Breast epithelium (tissue), 4 donors: ENCODE data around the gene CTTNBP2. TPM values are rescaled to one million over a fixed set of nuclear protein-coding genes. Genes with fewer than 3 reads are reported as not detected.

Source experiments
- DNase-seq, 2 donors: peaks; one replicate each; pipeline ENCODE4 v3.0.0-alpha.2; 2019; ENCODE audit warnings: low spot score in 2 of 2
- H3K27ac ChIP-seq, 2 donors: fragments of 200-600 bp; sonication (generic) in 1 of 2; one replicate each; pipeline ENCODE4 v1.5.1; 2016 to 2019; ENCODE audit warnings: mild to moderate bottlenecking in 1 of 2
- H3K27me3 ChIP-seq, 2 donors: fragments of 200-600 bp; sonication (generic) in 1 of 2; one replicate each; pipeline versions ENCODE4 v1.5.1 to v1.6.0; 2017 to 2019; ENCODE audit warnings: control low read depth in 1 of 2, mild to moderate bottlenecking in 1 of 2
- H3K36me3 ChIP-seq: fragments of 200-600 bp; one replicate; pipeline ENCODE4 v1.5.1; 2019
- H3K4me1 ChIP-seq, 2 donors: fragments of 200-600 bp; sonication (generic); one replicate each; pipeline ENCODE4 v1.5.1; 2016 to 2019; ENCODE audit warnings: control low read depth in 1 of 2
- H3K4me3 ChIP-seq, 3 donors: fragments of 200-600 bp; sonication (generic); 1 replicate in 2 of 3; 2 replicates in 1 of 3; pipeline ENCODE4 v1.5.1; 2016 to 2019; ENCODE audit warnings: mild to moderate bottlenecking in 3 of 3, moderate library complexity in 2 of 3
- H3K9me3 ChIP-seq, 2 donors: fragments of 200-600 bp; sonication (generic) in 1 of 2; one replicate each; pipeline ENCODE4 v1.5.1; 2016 to 2019; ENCODE audit warnings: control low read depth in 1 of 2
- POLR2A ChIP-seq: fragments of 450-650 bp; IDR thresholded peaks from one replicate; pipeline ENCODE4 v1.6.1; 2016; ENCODE audit warnings: antibody characterized with exemption, mild to moderate bottlenecking, moderate library complexity
- POLR2AphosphoS5 ChIP-seq, 3 donors: sonication (generic); formaldehyde crosslinking; IDR thresholded peaks; one replicate each; pipeline ENCODE4 v1.6.1; 2017; ENCODE audit warnings: antibody characterized with exemption in 3 of 3
- intact Hi-C: fragments of 100-400 bp; cut with DNase I; formaldehyde crosslinking; loops from one replicate; pipeline ENCODE4 v1.15.1; 2023; ENCODE audit warnings: low total_unique reads
- total RNA-seq, 3 donors: library from RNA; depleted of rRNA; stranded (reverse); fragments of >200 nt; gene quantifications; one replicate each; pipeline ENCODE4 v1.1.0, GENCODE V29; 2016
- TF ChIP-seq, protein P1 (sequence below), 3 donors: fragments of 450-650 bp; IDR thresholded peaks; one replicate each; pipeline ENCODE4 v1.5.1; 2016 to 2017; ENCODE audit warnings: antibody characterized with exemption in 3 of 3, mild to moderate bottlenecking in 3 of 3, moderate library complexity in 3 of 3

The CTTNBP2 gene
- total RNA-seq, 3 donors from 2014 or later: 8.8 to 37.0 (median 13.8) TPM

DNA sequence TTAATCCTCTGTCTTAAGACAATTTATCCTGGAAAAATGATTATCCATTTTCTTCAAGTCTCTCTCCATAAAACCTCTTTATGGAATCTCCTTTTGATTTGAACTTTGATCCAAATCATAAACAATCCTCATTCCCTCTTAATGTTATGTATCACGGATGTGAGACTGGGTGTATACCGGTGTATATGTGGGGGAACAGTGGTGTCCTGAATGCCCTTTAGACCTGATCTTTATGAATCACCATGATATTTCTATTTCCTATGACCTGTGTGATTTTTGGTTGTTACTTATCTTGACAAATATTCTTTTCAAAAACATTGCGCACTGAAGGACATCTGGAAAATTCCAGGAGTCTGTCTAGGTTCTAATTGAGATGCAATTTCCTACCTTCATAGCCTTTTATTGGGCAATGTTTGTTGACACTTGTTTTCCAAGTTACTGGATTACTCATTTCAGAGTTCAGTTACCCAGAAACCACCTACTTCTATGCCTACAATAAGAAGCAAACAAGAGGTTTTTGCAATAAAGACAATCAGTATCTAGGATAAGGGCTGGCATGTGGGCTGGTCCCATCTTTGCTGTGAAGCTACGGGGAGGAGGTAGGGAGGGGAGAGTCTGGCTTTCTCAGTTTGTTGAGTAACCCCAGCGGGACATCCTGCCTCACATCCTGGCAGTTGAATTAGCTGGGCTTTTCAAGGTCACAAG is 190.4 kb downstream of the CTTNBP2 start:
- TF ChIP-seq POLR2A: no peak
- no peak for TF ChIP-seq POLR2AphosphoS5 (IDR thresholded peaks at IDR 0.05)
- TF ChIP-seq, protein P1, sequence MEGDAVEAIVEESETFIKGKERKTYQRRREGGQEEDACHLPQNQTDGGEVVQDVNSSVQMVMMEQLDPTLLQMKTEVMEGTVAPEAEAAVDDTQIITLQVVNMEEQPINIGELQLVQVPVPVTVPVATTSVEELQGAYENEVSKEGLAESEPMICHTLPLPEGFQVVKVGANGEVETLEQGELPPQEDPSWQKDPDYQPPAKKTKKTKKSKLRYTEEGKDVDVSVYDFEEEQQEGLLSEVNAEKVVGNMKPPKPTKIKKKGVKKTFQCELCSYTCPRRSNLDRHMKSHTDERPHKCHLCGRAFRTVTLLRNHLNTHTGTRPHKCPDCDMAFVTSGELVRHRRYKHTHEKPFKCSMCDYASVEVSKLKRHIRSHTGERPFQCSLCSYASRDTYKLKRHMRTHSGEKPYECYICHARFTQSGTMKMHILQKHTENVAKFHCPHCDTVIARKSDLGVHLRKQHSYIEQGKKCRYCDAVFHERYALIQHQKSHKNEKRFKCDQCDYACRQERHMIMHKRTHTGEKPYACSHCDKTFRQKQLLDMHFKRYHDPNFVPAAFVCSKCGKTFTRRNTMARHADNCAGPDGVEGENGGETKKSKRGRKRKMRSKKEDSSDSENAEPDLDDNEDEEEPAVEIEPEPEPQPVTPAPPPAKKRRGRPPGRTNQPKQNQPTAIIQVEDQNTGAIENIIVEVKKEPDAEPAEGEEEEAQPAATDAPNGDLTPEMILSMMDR (IDR thresholded peaks at IDR 0.05): no peak
- H3K4me1 ChIP-seq: no peaks in the 10 kb centered on the region
- intact Hi-C loops: no loop called here
- H3K27me3 ChIP-seq: no peaks in the 10 kb centered on the region
- H3K4me3 ChIP-seq: no peak overlapping the region
- H3K27ac ChIP-seq: no peak overlapping the region
- no peaks in the 10 kb centered on the region for H3K9me3 ChIP-seq
- no peak for DNase-seq
- no peaks in the 10 kb centered on the region for H3K36me3 ChIP-seq

DNA sequence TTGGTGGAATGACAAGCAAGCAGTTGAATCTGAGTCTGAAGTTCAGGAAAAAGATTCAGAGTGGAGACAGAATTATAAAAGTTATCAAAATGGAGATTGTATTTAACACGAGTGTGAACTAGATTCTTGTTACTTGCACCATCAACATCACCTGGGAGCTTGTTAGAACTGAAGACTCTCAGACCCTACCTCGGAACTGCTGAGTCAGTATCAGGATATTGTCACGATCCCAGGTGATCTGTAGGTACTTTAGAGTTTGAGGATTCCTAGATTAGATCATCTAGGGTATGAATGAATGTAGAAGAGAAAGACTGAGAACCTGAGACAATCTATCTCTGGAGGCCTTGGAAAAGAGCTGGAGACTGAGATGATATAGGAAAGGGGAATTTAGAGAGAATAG is 194.1 kb downstream of the CTTNBP2 start:
- Histone ChIP-seq H3K9me3 (no peaks in the 10 kb centered on the region), H3K4me1 (no peaks in the 10 kb centered on the region), H3K27me3 (no peaks in the 10 kb centered on the region), H3K27ac (no peak overlapping the region), H3K36me3 (no peaks in the 10 kb centered on the region), H3K4me3 (no peak overlapping the region)
- intact Hi-C loops: no loop called here
- no peak for TF ChIP-seq POLR2A
- TF ChIP-seq, protein P1 (IDR thresholded peaks at IDR 0.05): no peak
- DNase-seq: no peak

DNA sequence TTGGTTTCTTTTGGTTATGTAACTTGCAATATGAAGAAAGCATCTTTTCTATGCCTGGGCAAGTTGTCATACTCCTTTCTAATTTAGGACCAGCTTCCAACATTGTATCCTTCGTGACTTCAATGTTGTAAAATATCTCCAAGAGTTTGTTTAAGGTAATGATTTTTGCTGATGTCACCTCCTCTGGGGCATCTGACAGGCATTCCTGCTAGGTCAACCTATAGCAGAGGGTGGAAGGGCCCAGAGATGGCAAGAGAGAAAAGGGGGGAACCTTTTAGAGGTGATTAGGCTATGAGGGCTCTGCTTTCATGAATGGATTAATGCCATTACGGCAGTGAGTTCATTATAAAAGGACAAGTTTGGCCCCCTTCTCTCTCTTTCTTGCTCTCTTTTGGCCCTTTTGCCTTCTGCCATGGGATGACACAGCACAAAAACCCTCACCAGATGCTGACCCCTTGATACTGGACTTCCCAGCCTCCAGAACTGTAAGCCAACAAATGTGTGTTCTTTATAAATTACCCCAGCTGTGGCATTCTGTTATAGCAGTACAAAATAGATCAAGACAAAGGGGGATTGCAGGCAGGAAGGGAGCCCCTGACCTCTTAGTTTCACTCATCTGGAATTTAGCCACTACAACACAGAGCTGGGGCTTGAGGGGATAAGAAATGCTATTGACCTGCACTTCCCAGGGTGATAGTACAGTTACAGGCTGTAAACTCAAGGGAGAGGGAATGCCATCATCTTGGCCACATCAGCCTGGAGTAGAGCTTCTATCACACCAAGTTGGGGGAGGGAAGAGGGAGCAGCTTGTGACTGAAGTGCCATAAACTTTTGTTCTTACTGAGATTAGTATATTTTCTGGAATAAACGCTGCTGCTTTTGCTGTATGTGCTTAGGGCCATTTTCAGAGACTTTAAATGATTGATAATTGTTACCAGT is 197.5 kb downstream of the CTTNBP2 start:
- H3K9me3 ChIP-seq: no peaks in the 10 kb centered on the region
- no peaks in the 10 kb centered on the region for H3K36me3 ChIP-seq
- no peaks in the 10 kb centered on the region for H3K4me1 ChIP-seq
- no peak overlapping the region for H3K4me3 ChIP-seq
- TF ChIP-seq, protein P1 (IDR thresholded peaks at IDR 0.05): no peak
- TF ChIP-seq POLR2A (no peak), POLR2AphosphoS5 (IDR thresholded peaks at IDR 0.05) (no peak)
- DNase-seq: no peak
- no peak overlapping the region for H3K27ac ChIP-seq
- intact Hi-C loops: no loop called here
- no peaks in the 10 kb centered on the region for H3K27me3 ChIP-seq

DNA sequence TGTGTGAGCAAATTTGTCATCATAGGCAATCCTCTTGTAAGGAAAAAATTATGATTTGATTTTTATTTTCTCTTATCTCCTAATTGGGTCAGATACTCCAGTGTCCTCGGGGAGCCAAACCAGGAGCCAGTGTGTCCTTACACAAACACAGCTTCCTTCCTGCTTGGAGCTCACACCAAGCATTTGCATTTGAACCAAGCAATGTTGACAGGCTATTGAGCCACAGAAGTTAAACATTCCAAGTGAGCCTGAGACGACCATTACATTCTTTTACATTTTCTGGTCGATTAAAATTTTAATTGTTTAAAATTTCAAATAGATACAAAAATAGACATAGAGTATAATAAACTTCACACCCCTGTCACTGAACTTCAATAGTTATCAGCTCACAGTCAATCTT is 198.6 kb downstream of the CTTNBP2 start:
- Histone ChIP-seq H3K27me3 (no peaks in the 10 kb centered on the region), H3K4me3 (no peak overlapping the region), H3K36me3 (no peaks in the 10 kb centered on the region), H3K27ac (no peak overlapping the region), H3K4me1 (no peaks in the 10 kb centered on the region), H3K9me3 (no peaks in the 10 kb centered on the region)
- no peak for DNase-seq
- TF ChIP-seq, protein P1 (IDR thresholded peaks at IDR 0.05): no peak
- TF ChIP-seq POLR2AphosphoS5 (IDR thresholded peaks at IDR 0.05): no peak
- no peak for TF ChIP-seq POLR2A
- intact Hi-C loops: no loop called here

DNA sequence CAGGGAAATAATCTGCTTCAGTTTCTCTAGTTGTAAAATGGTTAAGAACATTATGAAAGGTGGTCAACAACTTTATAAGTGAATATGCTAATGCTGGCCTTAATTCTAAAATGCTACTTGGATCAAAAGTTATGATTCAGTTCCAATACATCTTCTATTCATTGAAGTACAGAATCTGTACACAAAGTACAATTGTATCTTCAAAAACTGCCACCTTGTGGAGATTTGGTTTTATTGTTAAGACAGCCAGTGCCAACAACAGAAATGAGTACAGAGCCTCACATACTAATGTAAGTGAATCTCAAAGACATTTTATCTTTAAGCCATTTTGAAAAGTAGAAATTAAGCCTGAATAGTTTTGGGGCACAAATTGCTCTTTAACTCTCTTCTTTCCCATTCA is 199.4 kb downstream of the CTTNBP2 start:
- no peak overlapping the region for H3K4me3 ChIP-seq
- no peak for DNase-seq
- no peaks in the 10 kb centered on the region for H3K4me1 ChIP-seq
- H3K27me3 ChIP-seq: no peaks in the 10 kb centered on the region
- TF ChIP-seq POLR2A: no peak
- TF ChIP-seq, protein P1 (IDR thresholded peaks at IDR 0.05): peak in 2 of 3 donors; percentile 32 to 41
- peak overlapping the region in 1 of 2 donors; percentile 15 for H3K27ac ChIP-seq
- H3K9me3 ChIP-seq: no peaks in the 10 kb centered on the region
- no peaks in the 10 kb centered on the region for H3K36me3 ChIP-seq
- intact Hi-C loops: no loop called here
